Left hindlimb (tissue), 1 donor: ENCODE data around the gene SMIM10L1.

ENCODE experiments used
- DNase-seq: peaks from one replicate; pipeline ENCODE4 v3.0.0-alpha.2; 2018

The SMIM10L1 gene

GRCh38 chr12:11202811-11203210 is 31.8 kb downstream of the SMIM10L1 start:
- no peak for DNase-seq

DNA sequence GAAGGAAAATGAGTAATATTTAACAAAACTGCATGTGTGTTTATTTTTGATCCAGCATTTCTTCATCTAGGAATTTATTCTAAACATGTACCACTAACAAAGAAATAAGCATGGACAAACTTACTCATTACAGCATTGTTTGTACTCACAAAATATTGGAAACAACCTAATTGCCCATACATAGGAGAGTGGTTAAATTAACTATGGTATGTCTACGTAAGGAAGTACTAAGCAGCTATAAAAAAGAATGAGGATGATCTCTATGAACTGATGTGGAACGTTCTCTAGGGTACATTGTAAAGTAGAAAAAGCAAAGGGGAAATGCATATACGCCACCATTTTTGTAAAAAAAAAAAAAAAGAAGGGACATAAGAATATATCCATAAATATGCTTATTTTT is 33.2 kb downstream of the SMIM10L1 start:
- no peak for DNase-seq

DNA sequence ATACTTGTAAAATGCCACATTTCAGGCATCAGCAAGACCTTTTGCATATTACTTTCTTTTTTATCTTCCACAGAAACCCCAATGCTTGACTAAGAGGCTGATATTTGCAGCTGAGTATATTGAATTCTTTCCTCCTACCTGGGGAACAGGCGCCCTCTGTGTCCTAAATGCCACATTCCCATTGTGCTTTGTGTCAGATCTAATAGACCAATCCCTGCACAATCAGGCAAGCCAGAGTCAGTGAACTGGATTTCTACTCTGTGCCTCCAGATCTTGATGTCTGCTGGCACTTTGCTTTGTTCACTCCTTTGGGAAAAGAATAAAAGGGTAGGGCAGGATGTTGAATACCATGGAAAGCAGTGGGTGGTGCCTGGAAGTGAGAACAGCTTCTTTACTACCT is 38.1 kb downstream of the SMIM10L1 start:
- DNase-seq: no peak
